HG02623 (cell line): ENCODE results near the gene FAM83E.

Experiments used
- ATAC-seq: cut with Tn5 transposase; IDR thresholded peaks from one replicate; pipeline ENCODE4 v1.9.1; 2021; ENCODE audit warnings: moderate library complexity; ENCODE audit not compliant: unreplicated experiment

Gene FAM83E

DNA sequence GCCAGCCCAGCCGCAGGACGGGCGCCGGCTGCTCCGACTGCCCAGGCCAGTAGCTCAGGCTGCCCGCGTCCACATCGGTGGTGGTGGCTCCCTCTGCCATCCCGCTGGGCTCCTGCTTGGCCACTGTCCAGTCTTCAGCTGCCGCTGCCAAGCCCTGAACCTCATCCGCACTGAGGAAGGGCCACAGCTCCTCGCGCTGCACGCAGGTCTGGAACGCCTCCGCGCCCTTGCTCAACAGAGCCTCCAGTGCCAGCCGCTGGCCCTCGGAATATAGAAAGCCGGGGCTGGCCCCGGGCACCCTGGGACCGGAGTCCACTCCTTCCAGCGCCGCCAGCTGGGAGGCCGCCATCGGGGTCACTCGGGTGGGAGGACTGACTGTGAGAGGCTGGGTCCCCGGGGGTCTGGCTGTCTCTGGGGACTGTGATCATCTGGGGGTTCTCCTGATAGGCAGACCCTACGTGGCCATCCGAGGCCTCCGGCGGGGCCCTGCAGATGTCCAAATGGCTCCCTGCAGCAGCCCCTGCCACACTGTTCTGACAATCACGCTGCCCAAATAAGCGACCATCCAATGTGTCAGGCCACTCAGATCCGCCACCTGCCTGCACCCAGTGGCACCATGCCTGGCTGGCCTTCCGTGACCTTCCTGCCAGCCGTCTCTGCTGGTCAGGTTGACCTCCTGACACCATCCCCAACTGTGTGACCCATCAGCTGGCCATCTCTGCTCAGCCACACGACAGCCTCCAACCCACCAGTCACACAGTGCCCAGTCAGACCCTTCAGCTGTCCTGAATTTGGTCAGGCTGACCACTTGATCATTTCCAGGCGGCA, 1.6 kb downstream of the FAM83E start:
- ATAC-seq: no peak

DNA sequence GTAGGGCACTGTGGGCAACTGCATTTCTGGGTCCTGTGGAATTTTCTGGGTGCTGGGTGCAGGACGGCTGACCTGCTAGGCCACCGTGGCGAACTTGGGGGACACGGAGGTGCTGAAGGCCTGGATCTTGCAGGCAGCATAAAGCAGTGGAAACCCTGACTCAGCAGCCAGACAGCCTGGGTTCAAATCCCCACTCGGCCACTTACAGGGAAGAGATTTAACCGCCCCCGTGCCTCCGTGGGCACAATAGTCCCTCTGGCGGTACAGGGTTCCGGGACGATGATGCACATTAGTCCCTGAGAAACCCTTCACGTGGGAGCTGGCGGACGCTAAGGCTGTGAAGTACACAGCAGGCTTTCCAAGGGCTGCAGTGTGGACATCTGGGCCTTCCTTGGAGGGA, 3.0 kb downstream of the FAM83E start:
- no peak for ATAC-seq

DNA sequence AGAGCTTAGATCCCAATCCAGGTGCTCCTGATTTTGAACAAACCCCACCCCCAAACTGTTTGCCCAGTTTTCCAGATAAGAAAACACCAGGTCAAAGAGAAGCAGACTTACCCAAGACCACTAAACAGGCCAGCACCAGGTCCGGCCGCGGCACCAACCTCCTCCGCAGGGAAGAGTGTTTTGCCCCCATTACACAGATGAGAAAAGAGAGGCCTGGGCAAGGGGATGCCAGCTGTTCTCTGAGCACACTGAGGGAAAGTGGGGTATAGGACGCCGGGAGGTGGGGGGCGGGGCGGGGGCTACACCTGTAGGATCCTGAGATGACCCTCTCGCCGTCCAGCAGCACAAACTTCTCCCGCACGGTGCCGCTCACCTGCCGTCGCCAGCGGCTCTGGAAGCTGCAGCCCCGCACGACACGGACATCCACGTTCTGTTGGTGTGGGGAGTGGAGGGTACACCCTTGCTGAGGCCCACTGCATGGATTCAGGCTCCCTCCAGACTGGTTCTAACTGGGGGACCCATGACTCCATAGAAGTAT, 5.2 kb downstream of the FAM83E start:
- ATAC-seq: no peak

DNA sequence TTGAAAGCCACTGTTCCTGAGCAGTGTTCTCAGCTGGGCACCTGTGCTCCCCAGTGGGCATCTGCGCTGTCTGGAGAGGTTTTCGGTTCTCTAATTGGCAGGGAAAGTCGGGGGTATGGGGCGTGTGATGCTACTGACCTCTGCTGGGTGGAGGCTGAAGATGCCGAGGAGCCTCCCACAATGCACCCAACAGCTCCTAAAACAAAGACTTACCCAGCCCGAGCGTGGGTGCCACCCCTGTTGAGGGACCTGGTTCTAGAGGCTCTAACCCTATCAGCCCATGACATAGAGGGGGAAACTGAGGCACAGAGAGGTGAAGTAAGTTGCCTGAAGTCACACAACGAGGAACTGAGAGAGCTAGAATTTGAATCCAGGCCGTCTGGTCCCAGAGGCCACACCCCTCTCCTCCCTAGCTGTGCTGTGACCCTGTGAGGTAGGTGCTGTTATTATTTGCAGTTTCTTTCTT, 6.0 kb downstream of the FAM83E start:
- ATAC-seq: no peak

DNA sequence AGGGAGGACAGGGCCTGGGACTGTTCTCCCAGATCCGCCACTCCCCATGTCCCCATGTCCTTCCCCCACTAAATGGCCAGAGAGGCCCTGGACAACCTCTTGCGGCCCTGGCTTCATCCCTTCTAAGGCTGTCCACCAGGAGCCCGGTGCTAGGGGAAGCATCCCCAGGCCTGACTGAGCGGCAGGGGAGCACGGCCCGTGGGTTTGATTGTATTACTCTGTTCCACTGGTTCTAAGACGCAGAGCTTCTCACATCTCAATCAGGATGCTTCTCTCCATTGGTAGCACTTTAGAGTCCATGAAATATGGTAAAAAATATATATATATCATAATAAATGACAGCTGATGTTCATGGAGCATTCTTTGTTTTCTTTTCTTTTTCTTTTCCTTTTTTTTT, 7.5 kb downstream of the FAM83E start:
- no peak for ATAC-seq

DNA sequence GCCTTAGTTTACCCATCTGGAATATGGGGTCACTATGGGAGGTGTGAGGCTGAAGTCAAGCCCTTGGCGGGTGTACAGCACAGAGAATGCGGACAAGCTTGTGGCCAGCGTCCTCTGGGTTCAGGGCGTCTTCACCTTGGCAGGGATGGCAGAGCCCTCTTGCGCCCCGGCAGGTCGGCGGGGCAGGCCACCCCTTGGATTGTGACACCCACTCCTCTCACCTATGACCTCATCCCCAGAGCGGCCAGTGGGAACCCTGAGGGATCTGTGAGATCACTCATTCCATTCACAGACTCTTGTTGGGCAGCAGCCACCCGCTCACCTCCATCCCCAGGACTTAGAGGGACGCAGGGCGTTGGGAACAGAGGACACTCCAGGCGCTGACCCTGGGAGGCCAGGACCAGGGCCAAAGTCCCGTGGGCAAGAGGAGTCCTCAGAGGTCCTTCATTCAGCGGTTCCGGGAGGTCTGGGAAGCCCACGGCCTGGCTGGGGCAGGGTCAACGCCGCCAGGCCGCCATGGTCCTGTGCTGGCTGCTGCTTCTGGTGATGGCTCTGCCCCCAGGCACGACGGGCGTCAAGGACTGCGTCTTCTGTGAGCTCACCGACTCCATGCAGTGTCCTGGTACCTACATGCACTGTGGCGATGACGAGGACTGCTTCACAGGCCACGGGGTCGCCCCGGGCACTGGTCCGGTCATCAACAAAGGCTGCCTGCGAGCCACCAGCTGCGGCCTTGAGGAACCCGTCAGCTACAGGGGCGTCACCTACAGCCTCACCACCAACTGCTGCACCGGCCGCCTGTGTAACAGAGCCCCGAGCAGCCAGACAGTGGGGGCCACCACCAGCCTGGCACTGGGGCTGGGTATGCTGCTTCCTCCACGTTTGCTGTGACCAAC, 8.2 kb downstream of the FAM83E start, which contains the start of gene SPACA4:
Gene SPACA4, plus strand, starts transcription at position 280 of the 896 bp plus-strand sequence. Its CDS starts 237 bp downstream, at position 517.
- ATAC-seq: no peak

DNA sequence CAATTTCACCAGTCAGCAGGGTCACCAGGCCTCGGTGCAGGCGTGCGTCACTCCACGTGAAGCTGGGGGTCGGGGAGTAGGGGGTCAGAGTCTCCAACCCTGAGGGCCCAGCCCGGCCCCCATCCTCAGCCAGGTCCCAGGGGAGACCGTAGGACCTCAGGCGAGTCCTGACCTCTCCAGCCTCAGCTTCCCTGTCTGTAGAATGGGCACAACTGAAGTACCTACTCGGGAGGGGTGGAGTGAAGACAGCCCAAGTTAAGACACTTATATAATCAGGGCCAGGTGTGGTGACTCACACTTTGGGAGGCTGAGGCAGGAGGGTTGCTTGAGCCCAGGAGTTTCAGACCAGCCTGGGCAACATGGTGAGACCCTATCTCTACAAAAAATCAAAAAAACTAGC, 11.0 kb downstream of the FAM83E start:
- no peak for ATAC-seq

DNA sequence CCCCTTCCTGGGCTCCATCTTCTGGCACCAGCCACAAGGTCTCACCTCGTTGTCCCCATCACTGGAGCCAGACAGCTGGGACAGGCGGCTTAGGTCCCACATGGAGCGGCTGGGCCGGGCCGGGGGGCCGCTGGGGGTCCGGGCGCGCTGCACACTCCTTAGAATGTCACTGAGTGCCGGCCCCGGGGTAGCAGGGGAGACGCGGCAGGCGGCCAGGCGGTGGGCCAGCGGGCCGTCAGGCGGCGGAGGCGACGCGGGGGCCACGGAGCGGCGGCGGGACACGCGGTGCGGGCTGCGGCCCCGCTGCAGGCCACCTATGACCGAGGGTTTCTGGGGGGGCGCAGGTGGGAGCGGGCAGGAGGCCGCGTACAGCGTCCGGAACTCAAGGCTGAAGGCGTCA, 11.4 kb downstream of the FAM83E start:
- ATAC-seq: no peak

DNA sequence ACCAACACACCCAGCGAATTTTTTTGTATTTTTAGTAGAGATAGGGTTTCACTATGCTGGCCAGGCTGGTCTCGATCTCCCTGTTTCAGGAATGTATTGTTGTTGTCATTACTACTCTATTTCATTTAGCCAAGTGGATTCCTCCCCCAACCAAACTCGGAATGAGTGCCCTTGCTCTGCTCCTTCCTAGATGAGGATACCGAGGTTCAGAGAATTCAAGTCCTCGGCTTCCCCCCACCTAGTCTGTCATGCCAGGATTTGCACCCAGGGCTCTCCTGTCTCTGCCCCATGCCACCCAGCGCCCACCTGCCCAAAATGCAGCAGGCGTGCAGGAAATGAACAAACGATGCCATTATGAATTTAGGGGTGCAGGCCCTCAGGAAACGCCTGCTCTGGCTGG, 11.9 kb downstream of the FAM83E start:
- no peak for ATAC-seq

DNA sequence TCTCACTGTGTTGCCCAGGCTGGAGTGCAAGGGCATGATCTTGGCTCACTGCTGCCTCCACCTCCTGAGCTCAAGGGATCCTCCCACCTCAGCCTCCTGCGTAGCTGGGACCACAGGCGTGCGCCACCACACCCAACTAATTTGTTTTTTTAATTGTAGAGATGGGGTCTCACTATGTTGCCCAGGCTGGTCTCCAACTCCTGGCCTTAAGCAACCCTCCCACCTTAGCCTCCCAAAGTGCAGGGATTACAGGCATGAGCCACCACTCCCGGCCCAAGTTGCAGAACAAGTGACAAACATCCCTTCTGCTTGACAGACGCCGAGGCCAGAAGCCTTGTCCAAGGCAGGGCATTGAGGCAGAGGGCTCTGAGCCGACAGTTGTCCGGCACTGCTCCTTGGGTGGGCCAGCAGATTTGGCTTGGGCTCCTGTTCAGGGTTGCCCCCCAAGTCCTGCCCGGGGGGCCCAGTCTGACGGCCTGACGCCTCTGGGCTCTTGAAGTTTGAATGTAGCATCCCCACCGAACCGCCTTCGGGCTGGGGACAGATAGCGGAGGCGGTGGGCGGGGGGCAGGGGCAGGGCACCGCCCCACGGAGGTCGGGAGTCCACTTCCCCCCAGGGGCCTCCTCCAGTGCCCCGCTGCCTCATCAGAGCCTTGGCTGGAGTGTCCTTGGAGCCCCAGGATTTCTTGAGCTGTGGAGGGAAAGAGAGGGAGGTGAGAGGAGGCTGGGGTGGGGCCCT, 14.0 kb downstream of the FAM83E start:
- no peak for ATAC-seq

DNA sequence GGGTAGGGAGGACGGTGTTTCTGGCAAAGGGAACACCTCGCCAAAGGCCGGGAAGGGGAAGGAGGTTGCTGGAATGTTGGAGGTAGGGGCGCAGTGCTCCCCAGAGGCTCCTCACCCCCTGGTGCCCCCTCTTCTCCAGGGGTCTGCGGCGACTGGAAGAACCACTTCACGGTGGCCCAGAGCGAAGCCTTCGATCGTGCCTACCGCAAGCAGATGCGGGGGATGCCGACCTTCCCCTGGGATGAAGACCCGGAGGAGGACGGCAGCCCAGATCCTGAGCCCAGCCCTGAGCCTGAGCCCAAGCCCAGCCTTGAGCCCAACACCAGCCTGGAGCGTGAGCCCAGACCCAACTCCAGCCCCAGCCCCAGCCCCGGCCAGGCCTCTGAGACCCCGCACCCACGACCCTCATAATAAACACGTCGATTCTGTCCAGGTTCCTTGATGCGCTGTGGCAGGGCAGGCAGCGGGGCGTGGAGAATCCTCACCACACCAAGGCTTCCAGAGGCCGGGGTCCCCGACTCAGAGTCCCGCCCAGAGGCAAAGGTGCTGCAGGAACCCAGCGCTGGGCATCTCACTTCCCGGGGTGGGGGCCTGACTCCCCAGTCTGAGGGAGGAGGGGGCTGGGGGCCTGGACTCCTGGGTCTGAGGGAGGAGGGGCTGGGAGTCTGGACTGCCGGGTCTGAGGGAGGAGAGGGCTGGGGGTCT, 15.7 kb downstream of the FAM83E start:
- no peak for ATAC-seq

DNA sequence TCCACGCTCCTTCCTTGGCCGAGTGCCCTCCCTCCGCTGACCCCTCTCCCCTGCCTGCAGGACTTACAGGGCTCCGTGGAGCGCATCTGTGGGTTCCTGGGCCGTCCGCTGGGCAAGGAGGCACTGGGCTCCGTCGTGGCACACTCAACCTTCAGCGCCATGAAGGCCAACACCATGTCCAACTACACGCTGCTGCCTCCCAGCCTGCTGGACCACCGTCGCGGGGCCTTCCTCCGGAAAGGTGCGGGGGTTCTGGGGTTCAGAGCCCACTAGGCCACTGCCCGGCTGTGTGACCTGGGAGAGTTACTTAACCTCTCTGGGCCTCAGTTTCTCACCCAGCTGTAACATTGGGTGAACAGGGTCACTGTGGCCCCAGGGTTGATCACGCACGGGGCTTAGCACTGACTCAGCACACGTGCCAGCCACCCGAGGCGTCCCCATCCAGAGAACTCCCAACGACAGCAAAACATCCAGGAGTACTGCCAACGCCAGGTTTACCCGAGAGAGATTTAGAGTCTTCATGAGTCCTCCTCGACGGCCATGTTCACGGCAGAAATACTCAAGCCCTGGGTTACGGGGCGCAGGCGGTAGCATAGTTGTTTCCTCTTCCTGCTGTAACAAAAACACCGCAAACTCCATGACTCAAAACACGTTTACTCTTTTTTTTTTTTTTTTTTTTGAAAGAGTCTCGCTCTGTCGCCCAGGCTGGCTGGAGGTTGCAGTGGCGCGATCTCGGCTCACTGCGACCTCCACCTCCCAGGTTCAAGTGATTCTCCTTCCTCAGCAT, 18.0 kb downstream of the FAM83E start:
- no peak for ATAC-seq

DNA sequence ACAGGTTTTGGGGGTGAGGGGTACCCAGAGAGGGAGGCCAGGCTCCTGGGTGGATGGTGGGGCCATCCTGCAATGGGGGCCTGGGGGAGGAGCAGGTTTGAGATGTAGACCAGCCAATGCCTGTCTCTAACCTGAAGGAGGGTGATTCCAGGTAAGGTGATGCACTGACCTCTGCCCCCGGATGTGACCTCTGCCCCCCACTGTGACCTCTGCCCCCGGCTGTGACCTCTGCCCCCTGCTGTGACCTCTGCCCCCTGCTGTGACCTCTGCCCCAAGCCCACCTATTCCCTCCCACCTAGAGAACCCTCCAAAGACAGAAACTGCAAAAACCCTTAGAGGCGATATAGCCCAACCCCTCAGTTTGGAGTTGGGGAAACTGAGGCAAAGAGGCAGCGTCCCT, 18.6 kb downstream of the FAM83E start:
- no peak for ATAC-seq

DNA sequence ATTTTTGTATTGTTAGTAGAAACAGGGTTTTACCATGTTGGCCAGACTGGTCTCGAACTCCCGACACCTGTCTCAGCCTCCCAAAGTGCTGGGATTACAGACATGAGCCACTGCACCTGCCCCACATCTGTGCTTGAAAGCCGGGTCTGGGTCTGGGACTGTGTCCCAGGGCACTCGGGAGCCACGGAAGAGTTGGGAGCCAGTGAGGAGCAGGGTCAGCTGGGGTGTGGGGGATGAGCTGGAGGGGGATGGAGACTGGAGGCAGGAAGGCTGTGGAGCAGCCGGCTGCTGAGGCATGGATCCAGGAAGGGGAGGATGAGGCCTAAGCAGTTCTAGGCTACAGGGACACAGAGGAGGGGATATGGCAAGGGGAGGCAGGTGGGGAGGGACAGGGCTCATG, 19.0 kb downstream of the FAM83E start:
- no peak for ATAC-seq

DNA sequence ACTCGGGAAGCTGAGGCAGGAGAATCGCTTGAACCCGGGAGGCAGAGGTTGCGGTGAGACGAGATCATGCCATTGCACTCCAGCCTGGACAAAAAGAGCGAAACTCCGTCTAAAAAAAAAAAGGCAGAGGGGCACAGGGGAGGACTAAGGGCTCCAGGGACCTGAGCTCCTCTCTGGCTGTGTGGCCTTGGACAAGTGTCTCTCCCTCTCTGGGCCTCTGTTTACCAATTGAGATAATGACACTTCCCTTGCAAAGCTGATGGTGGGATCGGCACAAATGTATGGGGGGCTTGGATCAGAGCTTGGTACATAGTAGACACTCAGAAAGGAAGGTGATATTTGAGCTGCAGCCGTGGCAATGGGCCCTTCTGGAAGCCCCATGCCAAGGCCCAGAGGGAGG, 19.7 kb downstream of the FAM83E start:
- ATAC-seq: no peak

DNA sequence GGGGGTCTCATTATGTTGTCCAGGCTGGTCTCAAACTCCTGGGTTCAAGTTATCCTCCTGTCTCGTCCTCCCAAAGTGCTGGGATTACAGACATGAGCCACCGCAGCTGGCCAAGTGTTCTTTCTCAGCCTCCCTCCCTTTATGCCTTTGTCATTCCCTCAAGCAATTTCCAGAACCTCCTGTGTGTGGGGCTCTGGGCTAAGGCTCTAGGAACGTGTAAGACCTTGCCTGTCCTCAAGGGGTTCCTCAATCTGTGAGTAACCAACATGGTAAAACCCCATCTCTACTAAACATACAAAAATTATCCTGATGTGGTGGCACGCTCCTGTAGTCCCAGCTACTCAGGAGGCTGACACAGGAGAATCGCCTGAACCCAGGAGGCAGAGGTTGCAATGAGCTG, 23.9 kb downstream of the FAM83E start:
- ATAC-seq: no peak

DNA sequence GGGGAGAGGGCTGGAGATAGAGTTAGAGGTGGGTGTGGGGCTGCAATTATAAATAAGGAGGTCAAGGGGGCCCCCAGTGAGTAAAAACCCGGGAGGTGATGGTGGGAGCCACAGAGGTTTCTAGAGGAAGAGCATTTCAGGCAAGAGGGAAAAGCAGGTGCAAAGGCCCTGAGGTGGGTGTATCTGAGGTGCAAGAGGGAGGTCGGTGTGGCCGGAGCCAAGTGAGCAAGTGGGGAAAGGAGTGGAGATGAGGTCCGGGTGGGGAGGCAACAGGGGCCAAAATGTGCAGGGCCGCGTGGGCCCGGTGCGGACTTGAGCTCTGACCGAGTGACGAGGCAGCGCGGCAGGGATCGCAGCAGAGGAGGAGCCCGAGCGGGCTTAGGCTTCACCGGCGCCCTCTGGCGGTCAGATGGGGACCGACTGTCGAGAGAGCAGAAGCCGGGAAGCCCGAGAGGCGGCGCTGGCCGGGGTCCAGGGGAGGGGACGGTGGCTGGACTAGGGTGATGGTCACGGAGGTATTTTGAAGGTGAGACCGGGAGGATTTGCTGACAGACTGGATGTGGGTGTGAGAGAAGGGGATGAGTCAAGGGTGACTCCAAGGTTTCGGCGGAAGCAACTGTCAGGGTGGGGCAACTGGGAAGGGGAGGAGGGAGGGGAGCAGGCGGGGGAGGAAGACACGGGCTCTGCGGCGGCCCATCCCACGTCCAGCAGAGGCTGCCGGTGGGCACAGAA, 26.0 kb downstream of the FAM83E start:
- no peak for ATAC-seq

DNA sequence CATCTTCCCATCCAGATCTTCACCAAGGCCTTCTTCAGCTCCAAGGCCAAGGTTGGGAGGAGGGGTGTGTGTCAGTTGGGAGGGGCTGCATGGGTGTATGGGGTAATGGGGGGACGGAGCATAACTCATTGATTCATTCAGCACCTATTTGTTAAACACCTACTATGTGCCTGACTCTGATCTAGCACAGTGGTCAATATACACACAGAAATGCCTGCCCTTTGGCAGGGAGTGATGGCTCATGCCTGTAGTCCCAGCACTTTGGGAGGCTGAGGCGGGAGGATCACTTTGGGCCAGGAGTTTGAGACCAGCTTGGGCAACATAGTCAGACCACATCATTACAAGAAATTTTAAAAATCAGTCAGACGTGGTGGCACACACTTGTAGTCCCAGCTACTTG, 27.5 kb downstream of the FAM83E start:
- ATAC-seq: no peak

DNA sequence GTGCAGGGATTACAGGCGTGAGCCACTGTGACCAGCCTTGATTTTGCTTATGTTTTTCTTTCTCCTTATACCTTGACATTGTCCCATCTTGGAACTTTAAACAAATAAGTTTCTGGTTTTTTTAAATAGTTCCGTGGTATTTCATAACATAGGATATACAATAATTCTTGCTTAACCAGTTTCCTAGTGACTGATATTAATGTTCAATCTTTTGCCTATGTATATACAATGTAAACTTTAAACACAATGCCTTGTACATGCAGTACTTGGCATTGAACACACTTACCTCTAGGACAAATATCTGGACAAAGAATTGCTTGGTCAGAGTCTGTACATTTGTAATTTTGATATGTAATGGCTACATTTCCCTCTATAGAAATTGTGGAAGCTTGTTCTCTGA, 32.7 kb downstream of the FAM83E start:
- no peak for ATAC-seq
